LNCaP clone FGC (cell line): ENCODE measurements around the gene ITPR2.

Experiments
- DNase-seq: peaks from one replicate; pipeline ENCODE4 v3.0.0-alpha.2; 2011; ENCODE audit warnings: low read depth
- H3K4me3 ChIP-seq: 2 replicates; pipeline ENCODE4 v1.5.1; 2011; ENCODE audit warnings: mild to moderate bottlenecking, low read depth, low read length, control low read depth
- CTCF ChIP-seq: IDR thresholded peaks from 2 replicates; pipeline ENCODE4 v1.5.1; 2012; ENCODE audit warnings: mild to moderate bottlenecking; ENCODE audit not compliant: control insufficient read depth, insufficient read depth; ENCODE audit errors: extremely low read depth

Gene ITPR2

DNA sequence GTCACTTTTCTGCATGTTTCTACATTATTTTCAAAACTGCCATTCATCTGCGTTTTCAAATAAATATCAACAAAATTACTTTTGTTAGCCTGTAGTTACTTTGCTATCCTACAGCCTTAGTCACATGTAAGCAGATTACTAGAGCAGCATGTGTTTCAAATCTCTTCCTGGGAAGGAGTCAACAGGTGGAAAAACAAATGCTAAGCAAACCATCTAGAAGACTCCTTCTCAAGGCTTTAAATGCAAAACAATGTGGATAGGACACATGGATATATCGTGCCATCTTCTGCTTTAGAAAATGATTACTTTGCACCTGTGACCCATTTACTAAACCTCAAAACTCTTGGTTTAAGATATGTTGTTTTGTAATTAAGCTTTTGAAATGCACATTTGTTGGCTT is 528.7 kb downstream of the ITPR2 start:
- no peak overlapping the region for H3K4me3 ChIP-seq
- TF ChIP-seq CTCF: no peak
- no peak for DNase-seq

GRCh38 chr12:26303418-26303817 is 529.6 kb downstream of the ITPR2 start:
- no peak overlapping the region for H3K4me3 ChIP-seq
- TF ChIP-seq CTCF: no peak
- DNase-seq: no peak

- no peak for DNase-seq
Measured at GRCh38 chr12:26302776-26303175, 530.2 kb downstream of the ITPR2 start.

GRCh38 chr12:26299751-26300150 is 533.2 kb downstream of the ITPR2 start:
- no peak for DNase-seq
- TF ChIP-seq CTCF: no peak
- H3K4me3 ChIP-seq: no peak overlapping the region

More at GRCh38 chr12:26302776-26303175, 530.2 kb downstream of the ITPR2 start:
- H3K4me3 ChIP-seq: no peak overlapping the region
- no peak for TF ChIP-seq CTCF

DNA sequence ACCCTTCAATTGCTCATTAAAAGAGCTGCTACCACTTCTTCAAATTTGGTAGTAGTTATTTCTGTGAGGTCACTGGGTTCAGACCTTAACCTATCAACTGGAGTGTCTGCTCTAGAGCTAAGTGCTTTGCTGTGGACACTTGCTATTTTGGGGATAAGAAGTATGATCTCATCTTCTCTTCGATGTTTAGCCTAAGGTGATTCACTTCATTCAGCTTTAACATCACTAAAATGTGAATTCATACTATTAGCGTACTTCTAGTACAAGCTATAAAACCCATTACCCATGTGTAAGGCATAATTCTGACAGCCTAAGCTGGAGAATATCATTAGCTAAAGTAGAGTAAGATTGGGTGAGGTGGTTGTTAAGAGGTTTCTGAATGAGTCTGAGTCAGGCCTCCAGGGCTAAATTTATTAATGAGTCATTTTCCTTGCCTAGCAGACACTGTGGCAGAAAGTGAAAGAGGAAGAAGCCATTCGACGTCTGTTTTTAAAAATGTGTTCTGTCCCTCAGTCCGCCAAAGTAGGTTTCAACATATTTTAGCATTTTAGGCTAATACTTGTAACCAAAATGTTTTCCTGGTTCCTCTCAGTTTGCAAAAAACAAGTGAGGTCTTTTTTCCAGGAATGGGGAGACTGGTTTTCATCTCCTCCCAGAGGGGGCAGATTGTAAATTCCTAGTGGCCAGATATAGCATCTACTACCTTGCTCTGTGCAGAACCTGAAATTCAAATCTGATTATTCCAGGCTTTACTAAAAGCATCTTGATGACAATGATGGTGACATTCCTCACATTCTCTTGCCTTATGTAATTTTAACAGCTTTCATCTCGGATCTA is 534.0 kb downstream of the ITPR2 start:
- H3K4me3 ChIP-seq: no peak overlapping the region
- DNase-seq: no peak
- TF ChIP-seq CTCF: no peak

- H3K4me3 ChIP-seq: no peak overlapping the region
- TF ChIP-seq CTCF: no peak
Measured at GRCh38 chr12:26297396-26298070, 535.5 kb downstream of the ITPR2 start.

More at GRCh38 chr12:26297396-26298070, 535.5 kb downstream of the ITPR2 start:
- no peak for DNase-seq
